Heart right ventricle (tissue), 16 donors: ENCODE results near the gene LPP. TPM values are rescaled to one million over a fixed set of nuclear protein-coding genes. Genes with fewer than 3 reads are reported as not detected.

Experiments
- ATAC-seq, 8 donors: fragments of 200-7000 bp; cut with Tn5 transposase; one replicate each; pipeline ENCODE4 v1.9.1; 2020; ENCODE audit warnings: mild to moderate bottlenecking in 8 of 8, moderate library complexity in 8 of 8, moderate number of reproducible peaks in 1 of 8
- DNase-seq, 2 donors: peaks; one replicate each; pipeline ENCODE4 v3.0.0-alpha.2; 2020
- H3K27ac ChIP-seq, 10 donors: fragments of 200-600 bp; sonication (generic) in 2 of 10; one replicate each; pipeline versions ENCODE4 v1.5.0 to v1.8.0; 2020 to 2022; ENCODE audit warnings: mild to moderate bottlenecking in 3 of 10
- H3K27me3 ChIP-seq, 7 donors: fragments of 200-600 bp; one replicate each; pipeline ENCODE4 v1.8.0; 2021 to 2022; ENCODE audit warnings: mild to moderate bottlenecking in 2 of 7
- H3K36me3 ChIP-seq, 9 donors: fragments of 200-600 bp; sonication (generic) in 1 of 9; one replicate each; pipeline versions ENCODE4 v1.5.0 to v1.8.0; 2020 to 2022; ENCODE audit warnings: mild to moderate bottlenecking in 2 of 9
- H3K4me1 ChIP-seq, 9 donors: fragments of 200-600 bp; sonication (generic) in 1 of 9; one replicate each; pipeline versions ENCODE4 v1.5.0 to v1.8.0; 2020 to 2022; ENCODE audit warnings: mild to moderate bottlenecking in 4 of 9
- H3K4me3 ChIP-seq, 10 donors: fragments of 200-600 bp; sonication (generic) in 2 of 10; one replicate each; pipeline versions ENCODE4 v1.5.0 to v1.8.0; 2020 to 2022; ENCODE audit warnings: mild to moderate bottlenecking in 7 of 10, moderate library complexity in 2 of 10
- H3K9me3 ChIP-seq, 11 donors: fragments of 200-600 bp in 10 of 11; sonication (generic) in 2 of 11; one replicate each; pipeline versions ENCODE4 v1.5.0 to v1.8.0; 2013 to 2022; ENCODE audit warnings: mild to moderate bottlenecking in 2 of 11, control low read depth in 1 of 11, moderate library complexity in 1 of 11
- CTCF ChIP-seq, 9 donors: fragments of 200-600 bp; sonication (generic) in 2 of 9; IDR thresholded peaks; one replicate each; pipeline versions ENCODE4 v1.5.0 to v1.8.0; 2021 to 2022; ENCODE audit warnings: antibody characterized with exemption in 9 of 9, mild to moderate bottlenecking in 5 of 9, moderate library complexity in 1 of 9
- WGBS, 2 donors: extraction: QIAGEN DNeasy Blood & Tissue Kit; methylation state at CpG; one replicate each; pipeline ENCODE4 v1.1.7; 2013; ENCODE audit warnings: inconsistent platforms in 1 of 2; 5-methylcytosine and 5-hydroxymethylcytosine counted together
- intact Hi-C, 10 donors: fragments of 100-400 bp; cut with DNase I; formaldehyde crosslinking; loops; one replicate each; pipeline versions ENCODE4 v1.11.1 to v1.14.2; 2022
- polyA plus RNA-seq, 2 donors: library from polyadenylated mRNA; stranded (reverse); fragments of 200-250 nt; gene quantifications; one replicate each; pipeline ENCODE4 v1.2.3, GENCODE V29; 2013
- total RNA-seq, 10 donors: library from RNA; stranded (reverse); fragmentation: NEBNext Ultra II Directional in 3 of 10; extraction: Animal tissue kit (Norgen Biotek cat#: 25700) in 3 of 10; gene quantifications; one replicate each; pipeline versions ENCODE4 v1.2.1 to v1.2.4, GENCODE V29; 2021 to 2023
- donor health status: Arrhythmogenic right ventricular cardiomyopathy.
- donor health status: ischemic (EF 13 %, LVEDD 7.1; RV severe dilation, severe dysfunction).
- donor health status: healthy with polysubstance abuse.
- donor health status: DM: no; HTN: yes; CAD: no.
- donor health status: DM: no; HTN: no; CAD: no.
- donor health status: ischemic (EF 25% LVEDD 6.9; RV normal size, moderate dysfunction).
- donor health status: ischemic (EF 25% LVEDD 5.7; RV mildly dilated, moderate dysfunction).
- donor health status: healthy.
- donor health status: DM: yes; HTN: yes; CAD: no.
- donor health status: Ischemic cardiomyopathy.
- donor health status: ischemic (EF 35%, LVEDD 5.7; RV mildly dilated, moderate dysfunction).
- donor health status: nonischemic (EF 11% LVEDD 7.7; RV severe dilation, severe dysfunction).
- donor health status: DM: yes; HTN: yes; CAD: no.
- donor health status: PGD.
- donor health status: ischemic (EF 29% LVEDD 5.4; RV normal size, mild dysfunction).
- donor health status: nonischemic (EF 23%, LVEDD 6.1; RV moderate dilation, normal function).

Gene LPP
- total and polyA plus RNA-seq, 12 donors, result 8.5 to 188 (median 140) TPM

- no peak for TF ChIP-seq CTCF (IDR thresholded peaks at IDR 0.05)
- WGBS, 2 donors, result 77 to 84% methylated on average over 2 of the region's 2 CpGs
- Histone ChIP-seq H3K27ac (peak overlapping the region in 7 of 10 donors; percentile 4 to 85 (median 31)), H3K4me1 (peaks cover 4 to 68% (median 52%) of the 10 kb centered on the region in 9 donors), H3K27me3 (no peaks in the 10 kb centered on the region), H3K4me3 (no peak overlapping the region), H3K36me3 (peaks cover 0 to 3% (median 0%) of the 10 kb centered on the region in 9 donors), H3K9me3 (no peaks in the 10 kb centered on the region)
- intact Hi-C loops, result no loop called here
- ATAC-seq (no peak), DNase-seq (no peak)
Measured at GRCh38 chr3:188200481-188200880, 46.5 kb downstream of the LPP start.

- H3K36me3 ChIP-seq, result peaks cover 0 to 8% (median 0%) of the 10 kb centered on the region in 9 donors
- ATAC-seq (no peak), DNase-seq (no peak)
- peaks cover 0 to 66% (median 47%) of the 10 kb centered on the region in 9 donors for H3K4me1 ChIP-seq
- no peaks in the 10 kb centered on the region for H3K9me3 ChIP-seq
- no peak for TF ChIP-seq CTCF (IDR thresholded peaks at IDR 0.05)
- 93% methylated on average over 10 of the region's 10 CpGs for WGBS, 2 donors
- no peak overlapping the region for H3K4me3 ChIP-seq
- H3K27ac ChIP-seq, result peak overlapping the region in 2 of 10 donors; percentile 48 to 51
- H3K27me3 ChIP-seq, result no peaks in the 10 kb centered on the region
- intact Hi-C loops, result no loop called here
Measured at GRCh38 chr3:188202358-188203138, 48.6 kb downstream of the LPP start.

- Histone ChIP-seq H3K36me3 (peaks cover 0 to 8% (median 0%) of the 10 kb centered on the region in 9 donors), H3K27me3 (no peaks in the 10 kb centered on the region), H3K27ac (peak overlapping the region in 1 of 10 donors; percentile 15), H3K4me3 (no peak overlapping the region), H3K4me1 (peaks cover 0 to 69% (median 46%) of the 10 kb centered on the region in 9 donors), H3K9me3 (no peaks in the 10 kb centered on the region)
- WGBS, 2 donors, result 30 to 49% methylated on average over 2 of the region's 2 CpGs
- intact Hi-C loops, result no loop called here
- no peak for ATAC-seq
- no peak for DNase-seq
- TF ChIP-seq CTCF (IDR thresholded peaks at IDR 0.05), result no peak
Measured at GRCh38 chr3:188204526-188204925, 50.6 kb downstream of the LPP start.

- H3K36me3 ChIP-seq, result peaks cover 0 to 16% (median 0%) of the 10 kb centered on the region in 9 donors
- peak in 4 of 9 donors; percentile 7 to 20 (median 10) for TF ChIP-seq CTCF (IDR thresholded peaks at IDR 0.05)
- ATAC-seq, result peak in 2 of 8 donors; percentile 12 to 21
- intact Hi-C loops, result no loop called here
- H3K4me3 ChIP-seq, result no peak overlapping the region
- peaks cover 0 to 68% (median 40%) of the 10 kb centered on the region in 9 donors for H3K4me1 ChIP-seq
- DNase-seq, result no peak
- no peaks in the 10 kb centered on the region for H3K27me3 ChIP-seq
- 89 to 91% methylated on average over 7 of the region's 7 CpGs for WGBS, 2 donors
- H3K9me3 ChIP-seq, result no peaks in the 10 kb centered on the region
- peak overlapping the region in 5 of 10 donors; percentile 6 to 48 (median 29) for H3K27ac ChIP-seq
Measured at GRCh38 chr3:188205992-188206416, 52.0 kb downstream of the LPP start.
